ENCODE data around the gene AIG1. TPM values are rescaled to one million over a fixed set of nuclear protein-coding genes. Genes with fewer than 3 reads are reported as not detected.

AIG1 gene
- total and polyA plus RNA-seq, 2 donors from 2014 or later = 57.3 to 146 TPM

GRCh38 chr6:143227675-143228074 lies 167.0 kb downstream of the AIG1 start:
- no peak overlapping the region for H3K4me3 ChIP-seq (ENCODE audit: low read length in 3 of 3)
- DNase-seq (no peak), FAIRE-seq (no peak)
- no peaks in the 10 kb centered on the region for H3K27me3 ChIP-seq (ENCODE audit: control insufficient read depth, insufficient read depth, low read length)
- no peak overlapping the region for H3K27ac ChIP-seq (ENCODE audit: low read depth in 2 of 2, low read length in 2 of 2)
- no peak overlapping the region for H3K9ac ChIP-seq (ENCODE audit: low read length in 3 of 3)
- no peaks in the 10 kb centered on the region for H3K9me3 ChIP-seq (ENCODE audit: control insufficient read depth in 2 of 3, insufficient read depth in 1 of 3, low read length in 3 of 3)
- H3K36me3 ChIP-seq (ENCODE audit: control insufficient read depth in 2 of 3, insufficient read depth in 3 of 3, low read length in 3 of 3) = no peaks in the 10 kb centered on the region
- intact Hi-C loops (cut with DNase I) = no loop called here
- H3K4me1 ChIP-seq (ENCODE audit: control insufficient read depth in 2 of 3, insufficient read depth in 2 of 3, low read depth in 1 of 3, low read length in 3 of 3) = peaks cover 0 to 7% (median 0%) of the 10 kb centered on the region in 3 donors
- no peak for TF ChIP-seq CTCF (IDR thresholded peaks at IDR 0.05; ENCODE audit: borderline replicate concordance, extremely low read depth, insufficient read depth)

GRCh38 chr6:143229400-143229799 lies 168.7 kb downstream of the AIG1 start:
- H3K9ac ChIP-seq (ENCODE audit: low read length in 3 of 3) = no peak overlapping the region
- FAIRE-seq = no peak
- H3K4me1 ChIP-seq (ENCODE audit: control insufficient read depth in 2 of 3, insufficient read depth in 2 of 3, low read depth in 1 of 3, low read length in 3 of 3) = peaks cover 0 to 5% (median 3%) of the 10 kb centered on the region in 3 donors
- intact Hi-C loops (cut with DNase I) = no loop called here
- no peak overlapping the region for H3K4me3 ChIP-seq (ENCODE audit: low read length in 3 of 3)
- no peaks in the 10 kb centered on the region for H3K9me3 ChIP-seq (ENCODE audit: control insufficient read depth in 2 of 3, insufficient read depth in 1 of 3, low read length in 3 of 3)
- no peak overlapping the region for H3K27ac ChIP-seq (ENCODE audit: low read depth in 2 of 2, low read length in 2 of 2)
- DNase-seq = no peak
- no peaks in the 10 kb centered on the region for H3K36me3 ChIP-seq (ENCODE audit: control insufficient read depth in 2 of 3, insufficient read depth in 3 of 3, low read length in 3 of 3)
- no peak for TF ChIP-seq CTCF (IDR thresholded peaks at IDR 0.05; ENCODE audit: borderline replicate concordance, extremely low read depth, insufficient read depth)
- H3K27me3 ChIP-seq (ENCODE audit: control insufficient read depth, insufficient read depth, low read length) = no peaks in the 10 kb centered on the region

GRCh38 chr6:143232849-143233248 lies 172.2 kb downstream of the AIG1 start:
- DNase-seq (peak in 2 of 5 donors; percentile 8 to 15), FAIRE-seq (no peak)
- no peaks in the 10 kb centered on the region for H3K36me3 ChIP-seq (ENCODE audit: control insufficient read depth in 2 of 3, insufficient read depth in 3 of 3, low read length in 3 of 3)
- intact Hi-C loops (cut with DNase I) = no loop called here
- H3K27me3 ChIP-seq (ENCODE audit: control insufficient read depth, insufficient read depth, low read length) = no peaks in the 10 kb centered on the region
- H3K4me1 ChIP-seq (ENCODE audit: control insufficient read depth in 2 of 3, insufficient read depth in 2 of 3, low read depth in 1 of 3, low read length in 3 of 3) = peaks cover 0 to 5% (median 3%) of the 10 kb centered on the region in 3 donors
- no peak overlapping the region for H3K9ac ChIP-seq (ENCODE audit: low read length in 3 of 3)
- H3K9me3 ChIP-seq (ENCODE audit: control insufficient read depth in 2 of 3, insufficient read depth in 1 of 3, low read length in 3 of 3) = no peaks in the 10 kb centered on the region
- no peak overlapping the region for H3K4me3 ChIP-seq (ENCODE audit: low read length in 3 of 3)
- no peak for TF ChIP-seq CTCF (IDR thresholded peaks at IDR 0.05; ENCODE audit: borderline replicate concordance, extremely low read depth, insufficient read depth)
- H3K27ac ChIP-seq (ENCODE audit: low read depth in 2 of 2, low read length in 2 of 2) = no peak overlapping the region
